Measurements from ENCODE around the gene NGB. TPM values are rescaled to one million over a fixed set of nuclear protein-coding genes. Genes with fewer than 3 reads are reported as not detected.

The NGB gene
- total and polyA plus RNA-seq, 2 donors (not counting 1 experiment from before 2014, with no cell fraction given), result not detected

DNA sequence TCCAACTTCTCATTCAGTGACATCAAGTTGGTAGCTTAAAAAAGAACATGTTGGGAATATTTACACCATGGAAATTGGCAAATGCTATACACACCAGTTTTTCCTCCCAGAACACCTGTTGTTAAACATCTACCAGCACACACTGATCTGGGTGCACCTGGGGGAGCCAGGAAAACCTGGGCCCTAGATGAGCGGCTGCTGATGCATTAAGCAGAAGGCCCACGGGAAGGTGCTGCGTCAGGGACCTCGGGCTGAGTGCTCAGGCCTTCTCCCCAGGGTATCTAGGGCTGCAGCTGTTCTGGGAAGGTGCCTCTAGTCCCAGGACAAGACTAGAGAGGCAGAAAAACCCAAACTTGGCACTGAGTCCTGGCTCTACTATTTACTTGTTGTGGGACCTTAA is 2.8 kb upstream of the NGB start:
- H3K36me3 ChIP-seq (replicated peaks in 1 of 2; ENCODE audit: control extremely low read depth in 1 of 2, control insufficient read depth in 1 of 2, extremely low read depth in 1 of 2, insufficient read depth in 2 of 2, low read length in 1 of 2), result peaks cover 0 to 2% of the 10 kb centered on the region in 2 experiments
- 36% methylated on average over 4 of the region's 4 CpGs for WGBS (ENCODE audit: insufficient coverage)
- ATAC-seq (ENCODE audit: low read depth), result no peak
- intact Hi-C loops (cut with micrococcal nuclease), result no loop called here
- no peak overlapping the region for H3K4me3 ChIP-seq (ENCODE audit: control extremely low read depth in 1 of 5, extremely low read depth in 1 of 5, insufficient read depth in 1 of 5, low read depth in 2 of 5, low read length in 4 of 5)
- H3K27ac ChIP-seq (ENCODE audit: low read length in 2 of 2), result no peak overlapping the region
- TF ChIP-seq, protein P1, sequence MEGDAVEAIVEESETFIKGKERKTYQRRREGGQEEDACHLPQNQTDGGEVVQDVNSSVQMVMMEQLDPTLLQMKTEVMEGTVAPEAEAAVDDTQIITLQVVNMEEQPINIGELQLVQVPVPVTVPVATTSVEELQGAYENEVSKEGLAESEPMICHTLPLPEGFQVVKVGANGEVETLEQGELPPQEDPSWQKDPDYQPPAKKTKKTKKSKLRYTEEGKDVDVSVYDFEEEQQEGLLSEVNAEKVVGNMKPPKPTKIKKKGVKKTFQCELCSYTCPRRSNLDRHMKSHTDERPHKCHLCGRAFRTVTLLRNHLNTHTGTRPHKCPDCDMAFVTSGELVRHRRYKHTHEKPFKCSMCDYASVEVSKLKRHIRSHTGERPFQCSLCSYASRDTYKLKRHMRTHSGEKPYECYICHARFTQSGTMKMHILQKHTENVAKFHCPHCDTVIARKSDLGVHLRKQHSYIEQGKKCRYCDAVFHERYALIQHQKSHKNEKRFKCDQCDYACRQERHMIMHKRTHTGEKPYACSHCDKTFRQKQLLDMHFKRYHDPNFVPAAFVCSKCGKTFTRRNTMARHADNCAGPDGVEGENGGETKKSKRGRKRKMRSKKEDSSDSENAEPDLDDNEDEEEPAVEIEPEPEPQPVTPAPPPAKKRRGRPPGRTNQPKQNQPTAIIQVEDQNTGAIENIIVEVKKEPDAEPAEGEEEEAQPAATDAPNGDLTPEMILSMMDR (IDR thresholded peaks at IDR 0.05), result no peak
- no peak for TF ChIP-seq EZH2 (IDR thresholded peaks at IDR 0.05; ENCODE audit: borderline replicate concordance, insufficient read depth, low read depth, low read length, poor library complexity, severe bottlenecking)
- H4K20me1 ChIP-seq (ENCODE audit: control insufficient read depth, insufficient read depth, low read length, poor library complexity, severe bottlenecking), result no peaks in the 10 kb centered on the region
- Mint-ChIP-seq H3K9me3 (ENCODE audit: insufficient read depth) (no peaks in the 10 kb centered on the region), H3K4me1 (peaks cover 11% of the 10 kb centered on the region), H3K4me3 (no peak overlapping the region), H3K27ac (no peak overlapping the region), H3K27me3 (peaks cover 21% of the 10 kb centered on the region)
- no peak overlapping the region for H2AFZ ChIP-seq (ENCODE audit: insufficient read depth, low read depth, low read length, poor library complexity, severe bottlenecking)
- H3K9me3 ChIP-seq (ENCODE audit: control extremely low read depth in 1 of 3, control insufficient read depth in 2 of 3, insufficient read depth in 1 of 3, low read length in 2 of 3), result no peaks in the 10 kb centered on the region
- H3K4me2 ChIP-seq (replicated peaks; ENCODE audit: low read depth, low read length, poor library complexity, severe bottlenecking), result no peak overlapping the region
- H3K9ac ChIP-seq (ENCODE audit: low read length), result no peak overlapping the region
- ChIA-PET CTCF (interaction anchor here (1.2 kb wide), 1 partner anchor 42 kb away, joined by 3 read pairs; no protein-coding TSS in a partner anchor), POLR2A (no interaction called here)
- no peak for DNase-seq
- H3K4me1 ChIP-seq (ENCODE audit: control insufficient read depth in 2 of 2, insufficient read depth in 2 of 2, low read length in 2 of 2), result peaks cover 0 to 10% of the 10 kb centered on the region in 2 donors
- no peaks in the 10 kb centered on the region for H3K79me2 ChIP-seq (ENCODE audit: control insufficient read depth, insufficient read depth, low read length)
- peaks cover 0 to 27% (median 8%) of the 10 kb centered on the region in 4 experiments for H3K27me3 ChIP-seq (replicated peaks in 1 of 4; ENCODE audit: control extremely low read depth in 1 of 4, control insufficient read depth in 3 of 4, insufficient read depth in 4 of 4, low read length in 3 of 4)

DNA sequence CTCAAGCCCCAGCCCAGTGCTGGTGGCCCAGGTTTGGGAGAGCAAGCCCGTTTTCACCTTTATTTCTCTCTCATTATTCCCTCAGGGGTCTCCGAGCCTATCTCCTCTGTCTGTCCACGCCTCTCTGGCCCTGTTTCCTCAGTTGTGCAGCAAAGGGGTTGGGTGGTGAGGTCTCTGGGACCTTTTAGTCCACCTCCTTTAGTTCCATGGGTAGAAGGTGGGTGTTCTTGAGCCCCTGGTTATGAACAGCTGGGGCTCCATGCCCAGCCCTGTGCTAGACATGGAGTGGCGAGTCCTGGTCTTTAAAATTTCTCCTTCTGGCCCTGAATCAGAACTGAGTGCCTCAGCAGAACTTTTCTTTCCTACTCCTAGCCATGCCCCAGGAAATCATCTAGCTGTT is 1.3 kb upstream of the NGB start:
- H2AFZ ChIP-seq (ENCODE audit: insufficient read depth, low read depth, low read length, poor library complexity, severe bottlenecking), result no peak overlapping the region
- Mint-ChIP-seq H3K27me3 (peaks cover 33% of the 10 kb centered on the region), H3K27ac (no peak overlapping the region), H3K4me1 (peaks cover 12% of the 10 kb centered on the region), H3K4me3 (no peak overlapping the region), H3K9me3 (ENCODE audit: insufficient read depth) (no peaks in the 10 kb centered on the region)
- no peak for ATAC-seq (ENCODE audit: low read depth)
- 100% methylated on average over 1 of the region's 4 CpGs for WGBS (ENCODE audit: insufficient coverage)
- H3K9me3 ChIP-seq (ENCODE audit: control extremely low read depth in 1 of 3, control insufficient read depth in 2 of 3, insufficient read depth in 1 of 3, low read length in 2 of 3), result peaks cover 0 to 11% (median 0%) of the 10 kb centered on the region in 3 donors
- H3K79me2 ChIP-seq (ENCODE audit: control insufficient read depth, insufficient read depth, low read length), result no peaks in the 10 kb centered on the region
- H3K9ac ChIP-seq (ENCODE audit: low read length), result no peak overlapping the region
- H3K36me3 ChIP-seq (replicated peaks in 1 of 2; ENCODE audit: control extremely low read depth in 1 of 2, control insufficient read depth in 1 of 2, extremely low read depth in 1 of 2, insufficient read depth in 2 of 2, low read length in 1 of 2), result no peaks in the 10 kb centered on the region
- H3K4me2 ChIP-seq (replicated peaks; ENCODE audit: low read depth, low read length, poor library complexity, severe bottlenecking), result no peak overlapping the region
- H3K27me3 ChIP-seq (replicated peaks in 1 of 4; ENCODE audit: control extremely low read depth in 1 of 4, control insufficient read depth in 3 of 4, insufficient read depth in 4 of 4, low read length in 3 of 4), result peaks cover 0 to 35% (median 8%) of the 10 kb centered on the region in 4 experiments
- intact Hi-C loops (cut with micrococcal nuclease), result no loop called here
- no peaks in the 10 kb centered on the region for H4K20me1 ChIP-seq (ENCODE audit: control insufficient read depth, insufficient read depth, low read length, poor library complexity, severe bottlenecking)
- peaks cover 0 to 10% of the 10 kb centered on the region in 2 donors for H3K4me1 ChIP-seq (ENCODE audit: control insufficient read depth in 2 of 2, insufficient read depth in 2 of 2, low read length in 2 of 2)
- no peak overlapping the region for H3K4me3 ChIP-seq (ENCODE audit: control extremely low read depth in 1 of 5, extremely low read depth in 1 of 5, insufficient read depth in 1 of 5, low read depth in 2 of 5, low read length in 4 of 5)
- ChIA-PET POLR2A (no interaction called here), CTCF (no interaction called here)
- TF ChIP-seq, protein P1 (IDR thresholded peaks at IDR 0.05), result no peak
- no peak for TF ChIP-seq EZH2 (IDR thresholded peaks at IDR 0.05; ENCODE audit: borderline replicate concordance, insufficient read depth, low read depth, low read length, poor library complexity, severe bottlenecking)
- DNase-seq, result no peak
- no peak overlapping the region for H3K27ac ChIP-seq (ENCODE audit: low read length in 2 of 2)

Data from B cell (primary cell).